ENCODE results near the gene POLR3K.
"Not testable (repeated sequence)": the region's sequence is repeated elsewhere in the genome, so short reads cannot be mapped to it uniquely, and the experiment has no call there.

The POLR3K gene

GRCh38 chr16:47234-47633 lies 6.2 kb downstream of the POLR3K start:
- no peak for DNase-seq (ENCODE audit: low read depth in 2 of 3, low spot score in 2 of 3)

DNA sequence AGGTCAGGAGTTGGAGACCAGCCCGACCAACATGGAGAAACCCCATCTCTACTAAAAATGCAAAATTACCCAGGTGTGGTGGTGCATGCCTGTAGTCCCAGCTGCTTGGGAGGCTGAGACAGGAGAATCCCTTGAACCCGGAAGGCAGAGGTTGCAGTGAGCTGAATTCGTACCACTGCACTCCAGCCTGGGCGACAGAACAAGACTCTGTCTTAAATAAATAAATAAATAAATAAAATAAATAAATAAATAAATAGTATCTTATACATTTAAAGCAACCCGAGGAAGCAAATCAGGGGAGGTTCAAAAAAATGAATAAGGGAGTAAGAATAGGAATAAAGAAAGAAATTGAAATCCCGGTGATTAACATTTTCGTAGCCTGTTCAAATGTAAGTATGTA lies 6.9 kb downstream of the POLR3K start:
- not testable (repeated sequence) for DNase-seq (ENCODE audit: low read depth in 2 of 3, low spot score in 2 of 3)

DNA sequence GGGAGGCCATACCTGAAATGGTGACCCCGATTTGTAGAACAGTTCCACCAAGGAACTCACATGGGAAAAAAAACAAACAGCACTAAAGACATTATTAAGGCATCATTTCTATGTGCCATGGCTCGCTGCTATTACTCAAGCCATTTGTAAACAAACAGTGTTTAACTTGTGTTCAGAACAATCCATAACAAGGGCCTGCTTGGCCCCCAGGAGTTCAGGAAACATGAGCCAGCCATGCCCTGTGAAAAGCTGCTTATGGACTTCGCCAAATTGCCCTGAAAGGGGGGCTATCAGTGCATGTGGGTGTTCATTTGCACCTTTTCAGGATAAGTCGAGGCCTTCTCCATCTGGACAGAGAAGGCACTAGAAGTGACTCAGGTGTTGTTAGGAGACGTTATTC lies 8.0 kb downstream of the POLR3K start:
- no peak for DNase-seq (ENCODE audit: low read depth in 2 of 3, low spot score in 2 of 3)

GRCh38 chr16:44655-45054 lies 8.8 kb downstream of the POLR3K start:
- no peak for DNase-seq (ENCODE audit: low read depth in 2 of 3, low spot score in 2 of 3)

DNA sequence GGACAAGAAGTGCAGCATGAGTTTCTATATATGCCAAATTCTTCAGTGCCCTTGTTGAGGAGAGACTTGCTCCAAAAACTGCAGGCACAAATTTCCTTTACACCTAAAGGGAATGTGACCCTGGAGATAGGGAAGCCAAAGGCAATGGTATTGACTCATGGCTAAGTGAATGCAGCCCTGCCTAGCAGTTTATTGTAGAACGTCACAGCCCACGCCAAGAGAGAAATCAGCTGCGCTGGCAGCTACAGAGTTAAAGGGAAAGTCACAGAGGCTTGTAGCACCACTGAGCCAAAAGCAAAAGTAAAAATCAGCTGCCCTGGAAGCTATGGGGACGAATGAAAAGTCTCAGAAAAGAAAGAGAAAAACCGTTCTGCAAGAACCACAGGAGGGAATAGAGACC lies 10.1 kb downstream of the POLR3K start:
- DNase-seq (ENCODE audit: low read depth in 2 of 3, low spot score in 2 of 3), result no peak

DNA sequence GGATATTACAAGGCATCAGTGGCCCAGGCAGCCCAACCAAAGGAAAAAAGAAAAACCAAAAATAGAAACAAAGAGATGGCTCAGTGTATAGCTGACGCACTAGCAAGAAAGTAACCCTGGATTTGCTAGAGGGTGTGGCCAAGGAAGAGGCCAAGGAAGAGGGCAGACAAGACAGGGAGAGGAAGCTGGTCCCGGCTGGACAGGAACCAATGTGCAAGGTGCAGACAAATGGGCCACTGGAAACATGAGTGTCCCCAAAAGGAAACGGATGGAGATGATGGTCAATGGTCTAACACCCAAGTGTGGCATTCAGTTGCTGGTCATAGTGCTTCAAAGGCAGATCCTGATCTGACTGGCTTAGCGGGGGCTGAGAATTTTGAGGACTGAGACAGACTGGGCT lies 10.7 kb downstream of the POLR3K start:
- DNase-seq (ENCODE audit: low read depth in 2 of 3, low spot score in 2 of 3), result no peak

DNA sequence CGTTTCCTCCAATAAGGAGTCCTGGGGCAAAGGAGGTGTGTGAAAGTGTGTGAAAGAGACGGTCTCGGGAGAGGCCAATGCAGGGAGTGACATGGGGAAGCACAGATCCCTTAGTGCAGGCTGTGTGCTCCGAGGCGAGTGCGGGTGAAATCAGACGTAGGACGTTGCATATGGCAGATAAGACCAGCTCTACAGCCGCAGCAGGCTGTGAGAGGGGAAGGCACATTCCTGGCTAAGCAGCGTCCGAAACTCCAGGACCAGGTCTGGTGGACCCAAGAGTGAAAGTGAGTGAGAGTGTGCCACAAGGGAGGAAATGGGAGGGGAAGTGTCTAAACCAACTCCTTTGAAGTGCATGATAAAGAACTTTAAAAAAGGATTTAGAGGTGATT lies 11.3 kb downstream of the POLR3K start:
- no peak for DNase-seq (ENCODE audit: low read depth in 2 of 3, low spot score in 2 of 3)

DNA sequence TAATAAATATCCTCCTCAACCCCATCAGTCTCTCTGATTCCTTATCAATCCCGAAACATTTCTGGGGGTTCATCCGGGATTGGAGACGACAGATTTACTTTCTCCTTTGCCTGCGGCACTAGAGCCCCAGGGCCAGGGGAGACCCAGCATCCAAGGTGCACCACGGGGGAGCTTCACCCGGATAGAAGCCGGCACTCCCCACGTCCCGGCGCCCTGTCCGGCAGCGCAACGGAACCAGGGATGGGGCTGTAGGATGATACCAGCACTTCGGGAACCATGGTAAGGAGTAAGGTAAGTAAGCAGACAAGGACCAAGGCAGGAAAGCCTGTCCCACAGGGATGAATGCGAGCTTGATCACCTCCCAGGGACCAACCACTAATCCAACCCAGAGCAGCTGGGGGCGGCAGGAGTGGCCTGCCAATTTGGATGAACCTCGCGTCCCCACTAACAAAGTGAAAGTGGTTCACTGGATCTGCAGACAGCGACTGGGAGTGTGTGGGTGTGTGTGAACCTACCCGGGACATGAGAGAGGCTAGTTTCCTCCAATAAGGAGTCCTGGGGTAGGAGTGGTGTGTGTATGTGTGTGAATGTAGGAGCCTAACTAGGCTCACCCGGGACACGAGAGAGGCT lies 11.9 kb downstream of the POLR3K start:
- DNase-seq (ENCODE audit: low read depth in 2 of 3, low spot score in 2 of 3), result no peak

- DNase-seq (ENCODE audit: low read depth in 2 of 3, low spot score in 2 of 3), result no peak
Observed at GRCh38 chr16:38941-39892, 14.2 kb downstream of the POLR3K start.

- not testable (repeated sequence) for DNase-seq (ENCODE audit: low read depth in 2 of 3, low spot score in 2 of 3)
Observed at GRCh38 chr16:38206-38605, 15.2 kb downstream of the POLR3K start.

DNA sequence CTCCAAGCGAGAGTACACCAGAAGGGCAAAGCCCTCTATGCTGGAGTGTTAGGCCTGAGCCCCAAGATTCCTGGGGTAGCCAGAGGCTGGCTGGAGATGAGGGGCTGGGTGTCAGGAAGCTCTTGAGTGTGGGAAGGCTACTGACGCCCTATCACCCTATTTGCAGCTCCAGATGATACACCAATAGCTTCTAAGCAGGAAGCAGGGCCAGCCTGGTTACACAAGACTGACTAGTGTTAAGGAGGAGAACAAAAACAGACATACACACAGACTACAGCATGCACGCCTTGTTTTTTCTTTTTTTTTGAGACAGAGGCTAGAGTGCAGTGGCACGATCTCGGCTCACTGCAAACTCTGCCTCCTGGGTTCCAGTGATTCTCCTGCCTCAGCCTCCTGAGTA lies 15.9 kb downstream of the POLR3K start:
- DNase-seq (ENCODE audit: low read depth in 2 of 3, low spot score in 2 of 3), result no peak

GRCh38 chr16:36336-36984 lies 16.9 kb downstream of the POLR3K start:
- DNase-seq (ENCODE audit: low read depth in 2 of 3, low spot score in 2 of 3), result no peak

DNA sequence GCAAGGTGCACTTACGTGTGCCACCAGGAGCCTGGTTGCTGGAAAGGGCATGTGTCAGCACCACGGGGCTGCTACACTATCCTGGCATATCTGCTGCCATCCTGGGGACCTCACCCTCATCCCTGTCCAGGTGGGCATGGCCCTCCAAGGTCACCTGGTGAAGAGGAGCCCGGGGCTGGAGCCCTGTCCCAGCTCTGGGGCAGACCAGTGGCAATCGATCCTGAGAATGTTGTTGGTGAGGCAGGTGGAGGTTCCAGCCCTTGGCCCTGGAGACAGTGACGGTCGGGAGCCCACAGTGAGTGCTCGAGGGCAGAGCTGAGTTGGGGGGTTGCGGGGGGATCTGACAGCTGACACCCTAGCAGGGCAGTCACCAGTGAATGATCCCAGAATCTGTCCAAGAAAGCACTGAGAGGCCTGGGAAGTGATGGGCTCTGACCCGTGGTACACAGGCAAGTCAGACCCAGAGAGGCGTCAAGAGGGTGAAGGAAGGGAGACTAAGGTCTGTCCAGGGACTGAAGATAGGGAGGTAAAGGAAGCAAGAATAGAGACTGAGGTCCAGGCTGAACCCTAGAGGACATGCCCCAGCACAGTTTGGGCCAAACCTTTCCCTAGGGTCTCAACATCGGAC lies 17.6 kb downstream of the POLR3K start:
- no peak for DNase-seq (ENCODE audit: low read depth in 2 of 3, low spot score in 2 of 3)

GRCh38 chr16:35011-35677 lies 18.3 kb downstream of the POLR3K start:
- DNase-seq (ENCODE audit: low read depth in 2 of 3, low spot score in 2 of 3), result no peak

- no peak for DNase-seq (ENCODE audit: low read depth in 2 of 3, low spot score in 2 of 3)
Observed at GRCh38 chr16:34648-34987, 18.8 kb downstream of the POLR3K start.

GRCh38 chr16:33877-34647 lies 19.3 kb downstream of the POLR3K start:
- no peak for DNase-seq (ENCODE audit: low read depth in 2 of 3, low spot score in 2 of 3)

- DNase-seq (ENCODE audit: low read depth in 2 of 3, low spot score in 2 of 3), result not testable (repeated sequence)
Observed at GRCh38 chr16:33154-33876, 20.1 kb downstream of the POLR3K start.

GRCh38 chr16:30627-31026 lies 22.8 kb downstream of the POLR3K start:
- DNase-seq (ENCODE audit: low read depth in 2 of 3, low spot score in 2 of 3), result not testable (repeated sequence)

DNA sequence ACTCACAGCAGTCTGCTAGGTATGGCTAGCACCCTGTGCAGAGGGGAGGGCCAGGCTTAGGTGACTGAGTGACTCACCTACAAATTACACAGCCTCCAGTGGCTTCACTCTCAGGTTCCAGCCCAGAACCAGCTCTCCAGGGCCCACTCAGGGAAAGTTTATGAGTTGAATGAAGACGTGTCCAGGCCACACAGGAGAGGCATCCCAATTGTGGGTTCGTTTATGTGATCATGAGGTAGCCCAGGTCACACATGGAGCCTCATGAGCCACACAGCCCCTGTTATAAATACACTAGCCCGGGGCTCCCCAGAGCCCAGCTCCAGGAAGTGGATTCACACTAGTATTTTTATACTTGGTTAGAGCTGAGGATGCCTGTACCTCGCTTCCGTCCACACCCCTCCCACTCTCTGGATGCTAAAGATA lies 27.5 kb downstream of the POLR3K start:
- not testable (repeated sequence) for DNase-seq (ENCODE audit: low read depth in 2 of 3, low spot score in 2 of 3)

GRCh38 chr16:24151-24550 lies 29.3 kb downstream of the POLR3K start:
- DNase-seq (ENCODE audit: low read depth in 2 of 3, low spot score in 2 of 3), result not testable (repeated sequence)

Data from activated CD8-positive, alpha-beta memory T cell treated with anti-CD3 and anti-CD28 coated beads for 48 hours (primary cell).